Measurements from ENCODE around the gene KLHDC7A.

KLHDC7A gene

DNA sequence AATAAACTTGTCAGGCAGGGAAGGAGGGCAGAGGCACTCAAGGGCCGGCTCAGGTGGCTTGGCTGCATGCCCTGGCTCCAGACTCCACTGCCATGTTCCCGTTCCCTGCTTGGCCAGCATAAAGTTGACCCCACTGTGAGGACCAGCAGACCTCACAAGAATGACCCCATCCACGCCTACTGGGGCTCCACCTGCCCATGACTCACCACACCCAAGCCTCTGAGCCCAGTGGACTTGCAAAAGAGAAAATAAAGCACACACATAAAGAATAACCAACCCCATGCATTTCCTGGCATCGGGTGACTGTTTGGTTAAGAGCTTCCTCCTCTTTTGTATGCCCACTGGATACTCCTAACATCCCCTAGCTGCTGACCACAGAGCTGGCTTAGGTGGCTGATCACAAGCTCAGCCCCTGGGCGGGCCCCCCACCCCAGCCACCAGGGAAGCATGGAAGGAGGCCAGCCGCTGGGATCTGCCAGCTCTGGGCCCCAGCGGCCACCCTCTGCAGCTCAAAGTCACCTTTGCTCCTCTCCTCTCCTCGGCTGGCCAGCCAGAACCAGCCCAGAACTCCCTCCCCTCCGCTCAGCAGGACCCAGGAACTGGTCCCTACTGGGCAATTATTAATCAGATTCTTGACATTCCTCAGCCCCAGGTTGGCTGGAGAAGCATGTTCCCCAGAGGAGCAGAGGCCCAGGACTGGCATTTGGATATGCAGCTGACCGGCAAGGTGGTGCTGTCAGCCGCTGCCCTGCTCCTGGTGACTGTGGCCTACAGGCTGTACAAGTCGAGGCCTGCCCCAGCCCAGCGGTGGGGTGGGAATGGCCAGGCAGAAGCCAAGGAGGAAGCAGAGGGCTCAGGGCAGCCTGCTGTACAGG, at the start of gene KLHDC7A:
Gene KLHDC7A (plus strand): TSS at position 616 of the 875 bp plus-strand sequence. CDS start 52 bp downstream, at position 668.
- TF ChIP-seq, protein P1, sequence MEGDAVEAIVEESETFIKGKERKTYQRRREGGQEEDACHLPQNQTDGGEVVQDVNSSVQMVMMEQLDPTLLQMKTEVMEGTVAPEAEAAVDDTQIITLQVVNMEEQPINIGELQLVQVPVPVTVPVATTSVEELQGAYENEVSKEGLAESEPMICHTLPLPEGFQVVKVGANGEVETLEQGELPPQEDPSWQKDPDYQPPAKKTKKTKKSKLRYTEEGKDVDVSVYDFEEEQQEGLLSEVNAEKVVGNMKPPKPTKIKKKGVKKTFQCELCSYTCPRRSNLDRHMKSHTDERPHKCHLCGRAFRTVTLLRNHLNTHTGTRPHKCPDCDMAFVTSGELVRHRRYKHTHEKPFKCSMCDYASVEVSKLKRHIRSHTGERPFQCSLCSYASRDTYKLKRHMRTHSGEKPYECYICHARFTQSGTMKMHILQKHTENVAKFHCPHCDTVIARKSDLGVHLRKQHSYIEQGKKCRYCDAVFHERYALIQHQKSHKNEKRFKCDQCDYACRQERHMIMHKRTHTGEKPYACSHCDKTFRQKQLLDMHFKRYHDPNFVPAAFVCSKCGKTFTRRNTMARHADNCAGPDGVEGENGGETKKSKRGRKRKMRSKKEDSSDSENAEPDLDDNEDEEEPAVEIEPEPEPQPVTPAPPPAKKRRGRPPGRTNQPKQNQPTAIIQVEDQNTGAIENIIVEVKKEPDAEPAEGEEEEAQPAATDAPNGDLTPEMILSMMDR (IDR thresholded peaks at IDR 0.05) = no peak

DNA sequence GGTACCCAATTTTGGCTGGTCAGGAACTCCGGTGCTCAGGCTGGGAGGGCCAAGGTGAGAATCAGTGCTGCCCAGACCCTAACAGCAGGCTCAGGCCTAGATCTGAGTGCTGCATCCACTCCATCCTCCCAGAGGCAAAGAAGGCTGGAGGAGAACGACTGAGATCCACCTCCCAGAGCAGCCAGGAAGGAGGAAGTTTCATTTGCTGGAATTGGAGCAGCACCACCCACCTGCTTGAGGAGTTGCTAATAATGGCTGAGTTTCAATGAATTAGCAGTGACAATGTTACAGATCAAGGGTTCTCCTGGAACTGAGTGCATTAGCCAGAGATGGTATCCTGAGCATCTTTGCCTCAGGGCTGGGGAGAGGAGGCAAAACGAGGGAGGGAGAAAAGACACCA, 46.7 kb upstream of the KLHDC7A start:
- TF ChIP-seq, protein P1 (IDR thresholded peaks at IDR 0.05) = no peak

DNA sequence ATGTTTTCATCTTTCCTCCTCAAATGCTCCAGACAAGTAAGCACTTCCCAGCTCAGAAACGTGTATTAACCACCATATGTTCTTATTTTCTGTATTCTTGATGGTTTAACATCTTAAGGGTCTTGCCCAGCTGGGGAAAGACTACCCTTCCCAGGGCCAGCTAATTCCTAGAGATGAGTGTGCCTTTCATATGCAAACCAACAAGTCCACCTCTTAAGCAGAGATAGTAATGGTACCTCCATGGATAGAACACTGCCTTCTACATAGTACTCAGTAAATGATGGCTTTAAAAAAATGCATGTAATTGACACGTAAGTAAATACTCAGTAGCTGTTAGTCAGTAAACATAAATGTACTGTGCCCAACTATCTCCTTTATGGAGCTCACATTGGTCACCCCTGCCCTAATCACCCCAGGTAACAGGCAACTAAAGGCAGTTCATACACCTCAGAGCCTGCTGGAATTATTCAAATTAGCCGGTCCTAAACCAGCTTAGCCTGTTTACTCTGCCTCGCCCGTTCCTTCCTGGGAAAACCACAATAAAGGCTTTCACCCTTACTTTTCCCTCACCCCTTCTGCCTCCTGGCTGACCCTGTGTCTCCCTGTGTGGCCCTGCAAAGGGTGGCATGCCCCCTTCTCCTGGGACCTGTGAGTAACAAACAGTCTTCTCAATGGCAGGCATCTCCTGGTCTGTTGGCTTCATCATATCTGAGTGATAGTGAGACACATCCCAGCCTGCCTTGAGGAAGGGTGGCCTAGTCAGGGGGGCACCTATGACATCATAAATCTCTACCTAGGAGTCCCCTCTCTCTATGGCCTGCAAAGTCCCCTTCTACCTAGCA, 40.1 kb upstream of the KLHDC7A start:
- TF ChIP-seq, protein P1 (IDR thresholded peaks at IDR 0.05) = no peak

DNA sequence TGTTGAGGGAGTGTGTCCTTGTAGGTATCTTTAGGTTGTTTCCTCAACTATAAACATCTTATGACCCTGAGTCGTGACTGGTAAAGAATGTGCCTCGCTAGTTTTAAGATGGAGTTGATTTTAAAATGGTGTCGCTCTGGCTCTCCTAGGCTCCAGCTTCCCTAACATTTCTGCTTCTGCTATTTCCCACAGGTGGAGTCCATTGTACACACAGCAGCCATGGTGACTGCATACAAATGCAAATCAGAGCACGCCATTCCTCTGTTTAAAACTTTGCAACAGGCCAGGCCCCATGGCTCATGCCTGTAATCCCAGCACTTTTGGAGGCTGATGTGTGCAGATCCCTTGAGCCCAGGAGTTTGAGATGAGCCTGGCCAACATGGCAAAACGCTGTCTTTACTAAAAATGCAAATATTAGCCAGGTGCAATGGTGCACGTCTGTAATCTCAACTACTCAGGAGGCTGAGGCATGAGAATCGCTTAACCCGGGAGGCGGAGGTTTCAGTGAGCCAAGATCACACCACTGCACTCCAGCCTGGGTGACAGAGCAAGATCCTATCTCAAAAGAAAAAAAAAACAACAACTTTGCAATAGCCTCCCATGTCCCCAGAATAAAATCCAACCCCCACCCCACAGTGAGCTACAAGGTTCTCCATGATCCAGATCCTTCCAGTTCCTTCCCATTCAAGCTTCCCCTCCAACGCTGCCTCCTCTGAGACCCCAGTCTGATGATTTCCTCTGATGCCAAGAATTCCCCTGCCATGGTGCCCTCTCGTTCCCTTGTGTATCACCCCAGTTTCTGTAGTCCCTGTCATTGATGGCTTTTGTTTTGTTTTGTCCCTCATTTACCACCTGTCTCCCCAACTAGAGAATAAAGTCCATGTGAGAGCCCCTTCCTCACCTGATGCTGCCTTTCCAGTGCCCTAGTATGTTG, 36.9 kb upstream of the KLHDC7A start:
- TF ChIP-seq, protein P1 (IDR thresholded peaks at IDR 0.05) = no peak

DNA sequence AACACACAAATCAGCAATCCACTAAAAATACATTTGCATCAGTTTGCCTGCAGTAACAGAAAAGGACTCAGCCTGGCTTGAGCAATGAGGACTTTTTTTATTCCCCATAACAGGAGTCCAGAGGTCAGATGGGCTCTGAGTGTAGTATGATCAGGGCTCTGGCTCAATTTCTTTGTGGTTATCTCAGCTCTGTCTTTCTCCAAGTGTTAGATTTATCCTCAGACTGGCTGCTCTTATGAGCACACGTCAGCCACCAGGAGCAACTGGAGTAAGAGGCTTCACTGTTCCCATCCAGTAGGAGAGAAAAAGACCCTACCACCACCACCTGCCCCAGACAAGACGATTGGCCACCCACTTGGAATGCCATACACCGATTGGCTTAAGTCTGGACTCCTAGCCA, 36.2 kb upstream of the KLHDC7A start:
- TF ChIP-seq, protein P1 (IDR thresholded peaks at IDR 0.05) = no peak

DNA sequence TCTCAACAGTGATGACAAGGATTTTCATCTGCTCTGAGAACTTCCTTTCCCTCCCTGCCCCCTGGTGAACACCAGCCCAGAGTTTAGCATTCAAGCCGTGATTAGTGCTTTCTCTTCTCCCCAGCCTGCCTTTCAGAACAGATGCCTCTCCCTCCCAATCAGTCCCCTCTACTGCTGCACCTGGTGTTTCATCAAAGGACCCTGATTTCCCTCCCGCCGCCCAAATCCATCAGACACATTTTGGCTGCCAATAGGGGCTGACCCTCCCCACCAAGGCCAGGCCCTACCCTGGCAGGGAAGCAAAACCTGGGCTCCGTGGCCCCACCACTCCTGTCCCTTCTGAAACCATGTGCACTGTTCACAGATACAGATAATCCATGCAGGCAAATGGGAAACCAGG, 34.0 kb upstream of the KLHDC7A start:
- TF ChIP-seq, protein P1 (IDR thresholded peaks at IDR 0.05) = no peak
